Progenitor cell of endocrine pancreas (in vitro differentiated cells): Measurements from ENCODE around the gene TFF1. TPM values are rescaled to one million over a fixed set of nuclear protein-coding genes. Genes with fewer than 3 reads are reported as not detected.

Experiments used
- DNase-seq: peaks from one replicate; pipeline ENCODE4 v3.0.0; 2021; ENCODE audit warnings: low spot score; ENCODE audit not compliant: unreplicated experiment
- H3K27ac Mint-ChIP-seq: 2 replicates; pipeline ENCODE4 v1.8.0; 2021; ENCODE audit warnings: mild to moderate bottlenecking, moderate library complexity, mixed read lengths
- H3K27me3 Mint-ChIP-seq: 2 replicates; pipeline ENCODE4 v1.8.0; 2021; ENCODE audit warnings: mixed read lengths
- H3K36me3 Mint-ChIP-seq: 2 replicates; pipeline ENCODE4 v1.8.0; 2022; ENCODE audit warnings: mixed read lengths; ENCODE audit not compliant: insufficient read depth
- H3K4me1 Mint-ChIP-seq: 2 replicates; pipeline ENCODE4 v1.8.0; 2021; ENCODE audit warnings: low read depth, mixed read lengths
- H3K4me3 Mint-ChIP-seq: 2 replicates; pipeline ENCODE4 v1.8.0; 2021; ENCODE audit warnings: low read depth, mild to moderate bottlenecking, moderate library complexity, mixed read lengths
- H3K9me3 Mint-ChIP-seq: 2 replicates; pipeline ENCODE4 v1.8.0; 2021; ENCODE audit warnings: low read depth, mixed read lengths
- total RNA-seq: library from RNA; stranded (reverse); gene quantifications from 2 replicates; pipeline ENCODE4 v1.2.1, GENCODE V29; 2021
- TF ChIP-seq, protein P1 (sequence below): fragments of 200-600 bp; sonication (generic); IDR thresholded peaks from one replicate; pipeline ENCODE4 v1.5.0; 2021; ENCODE audit warnings: antibody characterized with exemption, mild to moderate bottlenecking; ENCODE audit not compliant: unreplicated experiment

Gene TFF1
- total RNA-seq, 1 donor from 2014 or later: 0.77 TPM

DNA sequence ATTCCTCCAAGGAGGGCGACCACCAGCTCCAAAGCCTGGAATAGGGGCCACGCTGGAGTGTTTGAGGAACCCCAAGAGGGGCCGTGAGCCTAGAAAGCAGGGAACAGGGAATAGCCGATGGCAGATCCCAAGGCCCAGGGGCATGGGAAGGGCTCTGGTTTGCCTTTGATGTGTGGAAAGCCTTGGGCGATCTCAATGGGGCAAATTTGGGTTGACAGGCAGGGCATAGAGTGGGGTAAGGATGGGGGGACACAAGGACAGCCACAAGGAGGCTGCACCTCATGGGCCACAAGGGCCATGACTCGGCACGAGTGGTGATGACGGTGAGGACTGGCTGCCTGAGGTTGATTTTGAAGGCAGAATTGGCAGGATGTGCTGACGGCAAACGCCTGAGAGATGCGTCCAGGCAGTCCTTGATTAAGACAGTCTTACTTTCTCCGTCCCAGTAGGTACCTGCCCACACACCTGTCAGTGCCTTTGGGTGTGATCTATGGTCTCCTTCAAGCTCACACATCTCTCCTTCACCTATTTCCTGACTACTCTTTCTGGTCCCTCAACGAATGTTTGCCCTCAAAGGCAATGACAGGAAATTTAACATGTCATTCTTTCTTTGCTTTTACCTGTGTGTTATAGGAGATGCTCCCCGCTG, 31.5 kb upstream of the TFF1 start:
- Mint-ChIP-seq H3K4me1 (peaks cover 23% of the 10 kb centered on the region), H3K9me3 (no peaks in the 10 kb centered on the region), H3K36me3 (no peaks in the 10 kb centered on the region), H3K27ac (peak overlapping the region; percentile 58), H3K4me3 (no peak overlapping the region), H3K27me3 (no peaks in the 10 kb centered on the region)
- TF ChIP-seq, protein P1, sequence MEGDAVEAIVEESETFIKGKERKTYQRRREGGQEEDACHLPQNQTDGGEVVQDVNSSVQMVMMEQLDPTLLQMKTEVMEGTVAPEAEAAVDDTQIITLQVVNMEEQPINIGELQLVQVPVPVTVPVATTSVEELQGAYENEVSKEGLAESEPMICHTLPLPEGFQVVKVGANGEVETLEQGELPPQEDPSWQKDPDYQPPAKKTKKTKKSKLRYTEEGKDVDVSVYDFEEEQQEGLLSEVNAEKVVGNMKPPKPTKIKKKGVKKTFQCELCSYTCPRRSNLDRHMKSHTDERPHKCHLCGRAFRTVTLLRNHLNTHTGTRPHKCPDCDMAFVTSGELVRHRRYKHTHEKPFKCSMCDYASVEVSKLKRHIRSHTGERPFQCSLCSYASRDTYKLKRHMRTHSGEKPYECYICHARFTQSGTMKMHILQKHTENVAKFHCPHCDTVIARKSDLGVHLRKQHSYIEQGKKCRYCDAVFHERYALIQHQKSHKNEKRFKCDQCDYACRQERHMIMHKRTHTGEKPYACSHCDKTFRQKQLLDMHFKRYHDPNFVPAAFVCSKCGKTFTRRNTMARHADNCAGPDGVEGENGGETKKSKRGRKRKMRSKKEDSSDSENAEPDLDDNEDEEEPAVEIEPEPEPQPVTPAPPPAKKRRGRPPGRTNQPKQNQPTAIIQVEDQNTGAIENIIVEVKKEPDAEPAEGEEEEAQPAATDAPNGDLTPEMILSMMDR: no peak
- DNase-seq: no peak

- H3K27ac Mint-ChIP-seq: no peak overlapping the region
- DNase-seq: no peak
These were observed 30.7 kb upstream of the TFF1 start for GRCh38 chr21:42396799-42397745.

GRCh38 chr21:42395905-42396651, 29.7 kb upstream of the TFF1 start, which contains the start of gene TMPRSS3:
TMPRSS3 (minus strand) TSS chr21:42396052; CDS start chr21:42395417, 635 bp downstream.
- no peak for DNase-seq
- Mint-ChIP-seq H3K4me1 (peaks cover 29% of the 10 kb centered on the region), H3K27ac (no peak within 1 kb of the TSS), H3K4me3 (no peak within 1 kb of the TSS), H3K36me3 (no peaks in the 10 kb centered on the region), H3K9me3 (peaks cover 3% of the 10 kb centered on the region), H3K27me3 (no peaks in the 10 kb centered on the region)
- TF ChIP-seq, protein P1: no peak

More at GRCh38 chr21:42396799-42397745, 30.7 kb upstream of the TFF1 start:
- Mint-ChIP-seq H3K4me3 (no peak overlapping the region), H3K9me3 (peaks cover 1% of the 10 kb centered on the region), H3K27me3 (no peaks in the 10 kb centered on the region), H3K36me3 (no peaks in the 10 kb centered on the region), H3K4me1 (peaks cover 26% of the 10 kb centered on the region)
- TF ChIP-seq, protein P1: no peak

DNA sequence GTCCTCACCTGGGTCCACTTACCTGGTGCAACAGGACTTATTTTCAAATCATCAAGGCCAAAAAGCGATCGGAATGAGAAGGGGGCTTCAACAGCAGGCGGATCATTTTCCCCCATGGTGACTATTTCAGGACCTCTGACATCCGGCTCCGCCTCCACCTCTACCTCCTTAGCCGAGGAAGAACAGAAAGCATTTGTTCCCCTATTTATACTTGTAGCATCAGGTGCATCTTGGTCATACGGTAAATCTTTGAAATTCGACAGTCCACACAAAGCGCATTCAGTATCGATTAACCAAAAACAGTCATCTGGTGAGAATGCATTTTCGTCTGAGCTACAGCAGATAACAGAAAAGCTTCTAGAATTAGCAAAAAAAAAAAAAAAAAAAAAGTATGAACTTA, 29.0 kb upstream of the TFF1 start:
- H3K4me3 Mint-ChIP-seq: no peak overlapping the region
- no peaks in the 10 kb centered on the region for H3K27me3 Mint-ChIP-seq
- peaks cover 36% of the 10 kb centered on the region for H3K4me1 Mint-ChIP-seq
- TF ChIP-seq, protein P1: no peak
- no peaks in the 10 kb centered on the region for H3K36me3 Mint-ChIP-seq
- H3K9me3 Mint-ChIP-seq: peaks cover 3% of the 10 kb centered on the region
- no peak for DNase-seq
- H3K27ac Mint-ChIP-seq: no peak overlapping the region
